RPMI7951 (cell line): ENCODE data around the gene RAP1GAP. TPM values are rescaled to one million over a fixed set of nuclear protein-coding genes. Genes with fewer than 3 reads are reported as not detected.
"Not testable (repeated sequence)": the region's sequence is repeated elsewhere in the genome, so short reads cannot be mapped to it uniquely, and the experiment has no call there.

Source experiments
- DNase-seq: peaks from one replicate; pipeline ENCODE4 v3.0.0-alpha.2; 2012; ENCODE audit warnings: low read depth
- total RNA-seq: library from RNA; depleted of rRNA; stranded (reverse); fragments of >200 nt; shearing (Covaris generic); gene quantifications from 2 replicates; pipeline ENCODE4 v1.2.3, GENCODE V29; 2014

Gene RAP1GAP
- total RNA-seq, 1 experiment from 2014 or later: 0.96 TPM

GRCh38 chr1:21677168-21677567 is 8.0 kb upstream of the RAP1GAP start:
- no peak for DNase-seq

- no peak for DNase-seq
These were observed 5.8 kb upstream of the RAP1GAP start for GRCh38 chr1:21674957-21675356.

GRCh38 chr1:21673853-21674252 is 4.7 kb upstream of the RAP1GAP start:
- DNase-seq: not testable (repeated sequence)

GRCh38 chr1:21673277-21673780 is 4.2 kb upstream of the RAP1GAP start:
- DNase-seq: peak; percentile 73

- DNase-seq: no peak
These were observed 3.5 kb upstream of the RAP1GAP start for GRCh38 chr1:21672478-21673276.

- no peak for DNase-seq
These were observed 2.8 kb upstream of the RAP1GAP start for GRCh38 chr1:21671915-21672314.

GRCh38 chr1:21670956-21671902 is 2.1 kb upstream of the RAP1GAP start:
- DNase-seq: no peak

- no peak for DNase-seq
These were observed 1.1 kb upstream of the RAP1GAP start for GRCh38 chr1:21670059-21670881.

GRCh38 chr1:21668951-21669257 is 253 bp downstream of the RAP1GAP start:
- DNase-seq: no peak

- no peak for DNase-seq
These were observed 766 bp downstream of the RAP1GAP start for GRCh38 chr1:21668232-21668950.

- no peak for DNase-seq
These were observed 1.6 kb downstream of the RAP1GAP start for GRCh38 chr1:21667348-21668231.

GRCh38 chr1:21666576-21667320 is 2.4 kb downstream of the RAP1GAP start:
- no peak for DNase-seq

GRCh38 chr1:21665711-21666575 is 3.2 kb downstream of the RAP1GAP start:
- DNase-seq: no peak

- DNase-seq: no peak
These were observed 4.2 kb downstream of the RAP1GAP start for GRCh38 chr1:21664806-21665588.

- DNase-seq: no peak
These were observed 5.0 kb downstream of the RAP1GAP start for GRCh38 chr1:21663951-21664805.

- no peak for DNase-seq
These were observed 5.8 kb downstream of the RAP1GAP start for GRCh38 chr1:21663248-21663950.
